T-helper 9 cell (primary cell): ENCODE data around the gene PAX8.
"Not testable (repeated sequence)": the region's sequence is repeated elsewhere in the genome, so short reads cannot be mapped to it uniquely, and the experiment has no call there.

Source experiments
- DNase-seq: peaks from one replicate; pipeline ENCODE4 v3.0.0-alpha.2; 2020

The PAX8 gene

GRCh38 chr2:113236367-113237159, 42.2 kb downstream of the PAX8 start:
- DNase-seq: no peak

GRCh38 chr2:113235347-113236226, 43.1 kb downstream of the PAX8 start:
- DNase-seq: not testable (repeated sequence)

- DNase-seq: no peak
These were observed 43.9 kb downstream of the PAX8 start for GRCh38 chr2:113234721-113235346.

- DNase-seq: no peak
These were observed 44.8 kb downstream of the PAX8 start for GRCh38 chr2:113233593-113234550.

- DNase-seq: no peak
These were observed 46.0 kb downstream of the PAX8 start for GRCh38 chr2:113232740-113233139.

GRCh38 chr2:113232123-113232522, 46.6 kb downstream of the PAX8 start:
- no peak for DNase-seq

GRCh38 chr2:113231064-113231463, 47.7 kb downstream of the PAX8 start:
- DNase-seq: no peak

GRCh38 chr2:113230531-113230930, 48.2 kb downstream of the PAX8 start:
- DNase-seq: no peak

- DNase-seq: no peak
These were observed 48.9 kb downstream of the PAX8 start for GRCh38 chr2:113229795-113230194.

GRCh38 chr2:113228991-113229716, 49.6 kb downstream of the PAX8 start:
- no peak for DNase-seq

GRCh38 chr2:113228351-113228750, 50.4 kb downstream of the PAX8 start:
- no peak for DNase-seq

- DNase-seq: no peak
These were observed 51.0 kb downstream of the PAX8 start for GRCh38 chr2:113227698-113228097.

GRCh38 chr2:113227290-113227689, 51.4 kb downstream of the PAX8 start:
- no peak for DNase-seq

GRCh38 chr2:113226462-113226861, 52.3 kb downstream of the PAX8 start:
- DNase-seq: no peak

- no peak for DNase-seq
These were observed 53.2 kb downstream of the PAX8 start for GRCh38 chr2:113225263-113226259.

- DNase-seq: no peak
These were observed 54.0 kb downstream of the PAX8 start for GRCh38 chr2:113224647-113225236.

GRCh38 chr2:113223813-113224212, 54.9 kb downstream of the PAX8 start:
- no peak for DNase-seq

- no peak for DNase-seq
These were observed 56.9 kb downstream of the PAX8 start for GRCh38 chr2:113221846-113222245.

GRCh38 chr2:113220970-113221708, 57.6 kb downstream of the PAX8 start:
- DNase-seq: no peak
